Urothelium cell line (cell line): ENCODE measurements around the gene CUL1.
"Not testable (repeated sequence)": the region's sequence is repeated elsewhere in the genome, so short reads cannot be mapped to it uniquely, and the experiment has no call there.

Experiments
- DNase-seq: peaks from one replicate; pipeline ENCODE4 v3.0.0; 2011; ENCODE audit warnings: low spot score, mixed read lengths
- FAIRE-seq: peaks from 2 replicates; lab custom pipeline; 2011; peaks lifted over from hg19 to GRCh38; lab: Jason Lieb, UNC

CUL1 gene

GRCh38 chr7:148696787-148697186 lies 1.9 kb upstream of the CUL1 start:
- FAIRE-seq = no peak
- DNase-seq = no peak

- DNase-seq = no peak
- no peak for FAIRE-seq
Measured at GRCh38 chr7:148697256-148698006, 1.3 kb upstream of the CUL1 start.

- peak; percentile 2 for DNase-seq
- FAIRE-seq = no peak
Measured at GRCh38 chr7:148698007-148698396, 701 bp upstream of the CUL1 start.

- no peak for FAIRE-seq
- DNase-seq = peak; percentile 11
Measured at GRCh38 chr7:148699024-148699781, 500 bp downstream of the CUL1 start.

- DNase-seq (no peak), FAIRE-seq (no peak)
Measured at GRCh38 chr7:148699782-148700629, 1.3 kb downstream of the CUL1 start.

- no peak for DNase-seq
- no peak for FAIRE-seq
Measured at GRCh38 chr7:148700661-148701064, 2.0 kb downstream of the CUL1 start.

- FAIRE-seq = no peak
- no peak for DNase-seq
Measured at GRCh38 chr7:148701414-148701813, 2.7 kb downstream of the CUL1 start.

- DNase-seq = no peak
- FAIRE-seq = no peak
Measured at GRCh38 chr7:148702876-148703670, 4.4 kb downstream of the CUL1 start.

GRCh38 chr7:148703671-148703962 lies 4.9 kb downstream of the CUL1 start:
- DNase-seq, FAIRE-seq: not testable (repeated sequence)

GRCh38 chr7:148704189-148704588 lies 5.5 kb downstream of the CUL1 start:
- DNase-seq (no peak), FAIRE-seq (no peak)

- FAIRE-seq (no peak), DNase-seq (no peak)
Measured at GRCh38 chr7:148704970-148705369, 6.3 kb downstream of the CUL1 start.

GRCh38 chr7:148706368-148706767 lies 7.7 kb downstream of the CUL1 start:
- FAIRE-seq (no peak), DNase-seq (no peak)

- DNase-seq (no peak), FAIRE-seq (no peak)
Measured at GRCh38 chr7:148708026-148708885, 9.6 kb downstream of the CUL1 start.

GRCh38 chr7:148709014-148709413 lies 10.3 kb downstream of the CUL1 start:
- no peak for DNase-seq
- FAIRE-seq = no peak

GRCh38 chr7:148710426-148710825 lies 11.7 kb downstream of the CUL1 start:
- not testable (repeated sequence) for DNase-seq, FAIRE-seq

GRCh38 chr7:148711191-148712102 lies 12.7 kb downstream of the CUL1 start:
- DNase-seq (no peak), FAIRE-seq (no peak)

GRCh38 chr7:148712678-148713329 lies 14.1 kb downstream of the CUL1 start:
- FAIRE-seq (no peak), DNase-seq (no peak)

- DNase-seq = no peak
- FAIRE-seq = no peak
Measured at GRCh38 chr7:148714498-148714897, 15.8 kb downstream of the CUL1 start.
